Esophagus squamous epithelium (tissue), 5 donors: ENCODE measurements around the gene IQSEC1. TPM values are rescaled to one million over a fixed set of nuclear protein-coding genes. Genes with fewer than 3 reads are reported as not detected.

ENCODE experiments used
- DNase-seq: peaks from one replicate; lab custom pipeline; 2025; lab: John Stamatoyannopoulos, UW
- H3K27ac ChIP-seq, 4 donors: fragments of 200-600 bp; sonication (generic); one replicate each; pipeline ENCODE4 v1.5.1; 2016 to 2019; ENCODE audit warnings: mild to moderate bottlenecking in 1 of 4
- H3K27me3 ChIP-seq, 4 donors: fragments of 200-600 bp; sonication (generic); 1 replicate in 3 of 4; 2 replicates in 1 of 4; pipeline versions ENCODE4 v1.5.1 to v1.6.0; 2017 to 2021; ENCODE audit warnings: antibody characterized with exemption in 1 of 4
- H3K36me3 ChIP-seq, 3 donors: fragments of 200-600 bp; sonication (generic); one replicate each; pipeline ENCODE4 v1.5.1; 2016 to 2019
- H3K4me1 ChIP-seq, 3 donors: fragments of 200-600 bp; sonication (generic); one replicate each; pipeline ENCODE4 v1.5.1; 2017 to 2019
- H3K4me3 ChIP-seq, 4 donors: fragments of 200-600 bp; sonication (generic); 1 replicate in 3 of 4; 2 replicates in 1 of 4; pipeline ENCODE4 v1.5.1; 2016 to 2019; ENCODE audit warnings: mild to moderate bottlenecking in 2 of 4, moderate library complexity in 1 of 4
- H3K9me3 ChIP-seq, 3 donors: fragments of 200-600 bp; sonication (generic); one replicate each; pipeline ENCODE4 v1.5.1; 2016 to 2019
- POLR2A ChIP-seq, 4 donors: fragments of 450-650 bp; IDR thresholded peaks; one replicate each; pipeline ENCODE4 v1.6.1; 2017; ENCODE audit warnings: antibody characterized with exemption in 4 of 4, mild to moderate bottlenecking in 4 of 4, moderate library complexity in 3 of 4
- WGBS, 2 donors: methylation state at CpG; one replicate each; pipeline ENCODE4 v1.1.5; 2018; 5-methylcytosine and 5-hydroxymethylcytosine counted together
- intact Hi-C: fragments of 100-400 bp; cut with DNase I; formaldehyde crosslinking; loops from one replicate; pipeline ENCODE4 v1.15.0; 2022
- total RNA-seq, 4 donors: library from RNA; depleted of rRNA; stranded (reverse); fragments of >200 nt; gene quantifications; one replicate each; pipeline ENCODE4 v1.1.0, GENCODE V29; 2016
- TF ChIP-seq, protein P1 (sequence below), 6 experiments: fragments of 450-650 bp in 4 of 6; fragments of 200-600 bp in 2 of 6; sonication (generic) in 2 of 6; IDR thresholded peaks; one replicate each; pipeline ENCODE4 v1.5.1; 2016 to 2019; ENCODE audit warnings: antibody characterized with exemption in 6 of 6, mild to moderate bottlenecking in 4 of 6, moderate library complexity in 4 of 6
- donor health status: DM: yes; HTN: yes; CAD: no.

The IQSEC1 gene
- total RNA-seq, 4 donors from 2014 or later: 7.3 to 27.1 (median 10.7) TPM

DNA sequence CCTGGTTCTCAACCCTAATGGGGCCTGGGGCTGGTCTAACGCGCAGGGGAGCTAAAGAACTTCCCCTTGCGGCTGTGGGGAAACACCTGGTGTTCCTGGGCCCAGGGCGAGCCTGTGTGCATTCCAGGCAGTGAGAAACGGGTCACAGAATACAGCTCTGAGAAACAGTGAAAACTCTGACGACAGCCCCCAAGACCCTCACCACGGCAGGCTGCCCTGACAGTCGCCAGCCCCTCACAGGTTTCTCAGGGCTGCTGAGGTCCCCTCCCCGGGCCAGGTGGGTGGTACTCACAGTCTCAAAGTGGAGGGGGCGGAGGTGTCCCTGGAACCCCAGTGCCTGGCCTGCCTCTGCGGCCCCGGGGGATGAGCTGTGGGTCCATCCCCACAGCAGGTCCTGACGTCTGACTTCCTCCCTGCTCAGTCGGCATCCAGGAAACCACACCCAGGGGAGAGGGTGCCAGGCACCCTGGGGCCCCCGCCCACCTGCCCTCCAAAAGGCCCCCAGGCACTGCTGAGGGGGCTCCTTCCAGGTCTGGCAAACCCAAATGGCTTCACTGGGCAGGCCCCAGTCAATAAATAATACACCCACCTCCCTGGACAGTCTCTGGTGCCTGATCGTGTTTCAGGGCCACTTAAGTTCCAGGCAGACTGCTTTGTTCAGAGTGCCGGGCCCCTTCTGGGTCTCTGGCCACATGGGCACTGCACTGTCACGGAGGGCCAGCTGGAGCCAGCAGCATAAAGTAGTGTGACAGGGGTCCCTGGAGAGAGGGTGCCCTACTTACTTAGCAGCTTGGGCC lies 57.7 kb downstream of the IQSEC1 start:
- Histone ChIP-seq H3K4me1 (peaks cover 21 to 66% (median 41%) of the 10 kb centered on the region in 3 donors), H3K4me3 (peak overlapping the region in 3 of 4 donors; percentile 3 to 54 (median 35)), H3K27me3 (peaks cover 0 to 21% (median 0%) of the 10 kb centered on the region in 4 donors), H3K9me3 (no peaks in the 10 kb centered on the region), H3K36me3 (no peaks in the 10 kb centered on the region), H3K27ac (peak overlapping the region; percentile 77 to 92 (median 82))
- WGBS, 2 donors: 56% methylated on average over 6 of the region's 18 CpGs; no CpG with 5 or more reads in 1 of the 2 donors
- intact Hi-C loops: no loop called here
- TF ChIP-seq, protein P1, sequence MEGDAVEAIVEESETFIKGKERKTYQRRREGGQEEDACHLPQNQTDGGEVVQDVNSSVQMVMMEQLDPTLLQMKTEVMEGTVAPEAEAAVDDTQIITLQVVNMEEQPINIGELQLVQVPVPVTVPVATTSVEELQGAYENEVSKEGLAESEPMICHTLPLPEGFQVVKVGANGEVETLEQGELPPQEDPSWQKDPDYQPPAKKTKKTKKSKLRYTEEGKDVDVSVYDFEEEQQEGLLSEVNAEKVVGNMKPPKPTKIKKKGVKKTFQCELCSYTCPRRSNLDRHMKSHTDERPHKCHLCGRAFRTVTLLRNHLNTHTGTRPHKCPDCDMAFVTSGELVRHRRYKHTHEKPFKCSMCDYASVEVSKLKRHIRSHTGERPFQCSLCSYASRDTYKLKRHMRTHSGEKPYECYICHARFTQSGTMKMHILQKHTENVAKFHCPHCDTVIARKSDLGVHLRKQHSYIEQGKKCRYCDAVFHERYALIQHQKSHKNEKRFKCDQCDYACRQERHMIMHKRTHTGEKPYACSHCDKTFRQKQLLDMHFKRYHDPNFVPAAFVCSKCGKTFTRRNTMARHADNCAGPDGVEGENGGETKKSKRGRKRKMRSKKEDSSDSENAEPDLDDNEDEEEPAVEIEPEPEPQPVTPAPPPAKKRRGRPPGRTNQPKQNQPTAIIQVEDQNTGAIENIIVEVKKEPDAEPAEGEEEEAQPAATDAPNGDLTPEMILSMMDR (IDR thresholded peaks at IDR 0.05): no peak
- TF ChIP-seq POLR2A (IDR thresholded peaks at IDR 0.05): peak in 2 of 4 donors; percentile 37 to 75
- DNase-seq: no peak

DNA sequence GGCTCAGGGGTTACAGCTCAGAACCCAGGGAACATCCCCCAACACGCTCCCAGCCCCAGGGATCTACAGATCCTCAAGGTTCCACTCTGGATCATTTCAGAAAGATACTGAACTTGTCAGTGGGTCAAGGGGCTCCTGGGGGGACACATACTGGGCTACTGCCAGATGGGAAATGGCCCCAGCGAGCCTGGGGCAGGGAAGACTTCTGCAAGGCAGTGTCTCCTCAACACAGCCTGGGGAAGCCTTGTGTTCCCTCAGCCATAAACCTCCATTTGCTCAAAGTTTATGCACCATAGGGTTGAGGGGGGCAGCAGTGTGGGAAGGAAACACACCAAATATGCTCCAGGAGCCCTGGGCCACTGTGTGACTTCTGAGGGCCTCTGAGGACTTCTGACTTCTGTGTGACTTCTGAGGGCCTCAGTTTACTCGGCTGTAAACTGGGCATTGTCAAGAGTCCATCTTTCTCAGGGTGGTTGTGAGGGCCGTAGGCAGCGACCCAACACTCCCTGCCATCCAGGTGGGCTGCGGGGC lies 58.4 kb downstream of the IQSEC1 start:
- TF ChIP-seq, protein P1 (IDR thresholded peaks at IDR 0.05): no peak
- Histone ChIP-seq H3K36me3 (no peaks in the 10 kb centered on the region), H3K4me3 (peak overlapping the region in 2 of 4 donors; percentile 35 to 54), H3K27me3 (peaks cover 0 to 14% (median 0%) of the 10 kb centered on the region in 4 donors), H3K4me1 (peaks cover 20 to 69% (median 37%) of the 10 kb centered on the region in 3 donors), H3K27ac (peak overlapping the region; percentile 77 to 92 (median 82)), H3K9me3 (no peaks in the 10 kb centered on the region)
- intact Hi-C loops: no loop called here
- WGBS, 2 donors: 20% methylated on average over 1 of the region's 6 CpGs; no CpG with 5 or more reads in 1 of the 2 donors
- no peak for DNase-seq

DNA sequence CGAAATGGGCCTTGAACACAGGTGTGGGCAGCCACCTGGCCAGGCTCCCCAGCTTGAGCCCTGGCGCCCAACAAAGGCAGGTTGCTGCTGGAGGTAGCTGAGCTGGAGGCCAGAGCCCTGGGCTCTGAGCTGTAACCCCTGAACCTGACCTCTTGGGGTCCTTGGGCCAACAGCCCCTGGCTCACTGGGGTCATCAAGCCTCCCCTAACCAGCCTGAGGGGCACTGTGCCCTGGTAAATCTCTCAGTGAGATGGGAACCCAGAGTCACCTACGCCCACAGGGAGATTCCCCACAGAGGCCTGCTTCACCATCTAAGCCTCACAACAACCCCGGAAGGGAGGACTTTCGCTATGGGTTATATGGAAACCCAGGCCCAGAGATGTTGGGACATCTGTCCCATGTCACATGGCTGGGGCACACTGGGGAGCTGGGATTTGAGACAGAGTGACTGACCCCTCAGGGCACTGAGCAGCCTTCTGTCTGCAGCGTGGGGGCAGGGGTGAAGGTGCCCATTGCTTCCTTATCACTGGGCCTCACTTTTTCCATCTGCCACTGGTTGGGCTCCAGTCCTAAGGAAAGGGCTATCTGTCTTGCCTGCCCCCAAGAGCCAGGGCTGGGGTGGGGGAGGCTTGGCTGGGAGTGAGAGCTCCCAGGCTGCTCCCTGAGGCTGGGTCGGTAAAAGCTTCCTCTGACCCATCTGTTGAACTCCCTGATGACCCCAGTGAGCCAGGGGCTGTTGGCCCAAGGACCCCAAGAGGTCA lies 59.1 kb downstream of the IQSEC1 start:
- DNase-seq: no peak
- Histone ChIP-seq H3K36me3 (no peaks in the 10 kb centered on the region), H3K27ac (peak overlapping the region; percentile 77 to 92 (median 82)), H3K9me3 (no peaks in the 10 kb centered on the region), H3K4me3 (peak overlapping the region in 2 of 4 donors; percentile 35 to 38), H3K4me1 (peaks cover 15 to 69% (median 30%) of the 10 kb centered on the region in 3 donors), H3K27me3 (peaks cover 0 to 8% (median 0%) of the 10 kb centered on the region in 4 donors)
- WGBS, 2 donors: 70 to 90% methylated on average over 2 of the region's 7 CpGs
- TF ChIP-seq POLR2A (IDR thresholded peaks at IDR 0.05): no peak
- TF ChIP-seq, protein P1 (IDR thresholded peaks at IDR 0.05): no peak
- intact Hi-C loops: no loop called here

DNA sequence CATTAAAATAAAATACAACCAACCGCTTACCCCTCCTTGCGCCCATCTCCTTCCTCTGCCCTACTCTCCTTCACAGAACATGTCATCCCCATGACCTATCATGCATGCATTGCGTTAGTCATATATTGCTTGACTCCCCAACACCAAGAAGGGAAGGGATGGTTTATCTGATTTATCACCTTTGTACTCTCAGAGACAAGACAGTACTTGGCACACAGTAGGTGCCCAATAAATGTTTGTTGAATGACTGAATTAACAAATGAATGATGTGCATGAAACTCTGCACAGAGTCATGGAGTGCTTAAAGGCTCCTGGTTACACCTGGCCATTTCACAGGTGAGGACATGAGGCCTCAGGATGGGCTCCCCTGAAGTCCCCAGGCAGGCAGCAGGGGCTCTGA lies 59.7 kb downstream of the IQSEC1 start:
- Histone ChIP-seq H3K36me3 (no peaks in the 10 kb centered on the region), H3K4me3 (peak overlapping the region in 1 of 4 donors; percentile 38), H3K4me1 (peaks cover 15 to 69% (median 31%) of the 10 kb centered on the region in 3 donors), H3K27ac (peak overlapping the region in 3 of 4 donors; percentile 77 to 92 (median 87)), H3K27me3 (peaks cover 0 to 2% (median 0%) of the 10 kb centered on the region in 4 donors), H3K9me3 (no peaks in the 10 kb centered on the region)
- 83 to 93% methylated on average over 3 of the region's 3 CpGs for WGBS, 2 donors
- intact Hi-C loops: no loop called here
- TF ChIP-seq POLR2A (IDR thresholded peaks at IDR 0.05): no peak
- TF ChIP-seq, protein P1 (IDR thresholded peaks at IDR 0.05): no peak
- no peak for DNase-seq
